AG08395 (cell line): ENCODE results near the gene KRTAP10-4.

ENCODE experiments used
- DNase-seq: peaks from one replicate; pipeline ENCODE4 v3.0.0; 2012; ENCODE audit warnings: mixed read lengths, low spot score

The KRTAP10-4 gene

GRCh38 chr21:44618504-44618903 lies 45.0 kb downstream of the KRTAP10-4 start:
- DNase-seq, result no peak

- DNase-seq, result no peak
Observed at GRCh38 chr21:44618909-44619308, 45.4 kb downstream of the KRTAP10-4 start.

DNA sequence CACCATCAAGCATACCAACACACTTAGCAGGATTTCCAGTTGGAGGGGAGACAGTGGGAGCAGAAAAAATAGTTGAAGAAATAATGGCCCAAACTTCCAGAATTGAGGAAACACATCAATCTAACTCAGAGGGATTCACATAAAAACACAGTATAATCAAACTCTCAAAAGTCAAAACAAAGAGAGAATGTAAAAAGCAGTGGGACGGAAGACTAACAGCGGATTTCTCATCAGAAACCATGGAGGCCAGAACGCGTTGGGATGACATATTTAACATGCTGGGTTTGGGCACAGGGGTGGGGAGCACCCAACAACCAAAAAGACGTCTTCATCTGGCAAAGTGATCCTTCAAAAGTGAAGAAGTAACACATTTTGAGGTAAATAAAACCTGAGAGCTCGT lies 46.4 kb downstream of the KRTAP10-4 start:
- DNase-seq, result no peak

DNA sequence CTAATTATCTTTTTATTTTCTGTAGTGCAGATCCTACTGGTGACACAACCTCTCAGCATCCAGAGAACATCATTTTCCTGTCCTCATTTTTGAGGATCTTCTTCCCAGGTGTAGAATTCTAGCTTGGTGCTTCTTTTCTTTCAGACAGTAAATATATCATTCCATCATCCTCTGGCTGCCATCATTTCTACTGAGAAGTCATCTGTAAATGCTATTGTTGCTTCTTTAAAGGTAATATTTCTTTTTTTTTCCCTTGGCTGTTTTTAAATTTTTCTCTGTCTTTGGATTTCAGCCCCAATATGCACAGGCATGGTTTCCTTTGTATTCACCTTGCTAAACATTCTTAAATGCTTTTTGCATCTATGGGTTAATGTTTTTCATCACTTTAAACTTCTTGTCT lies 50.0 kb downstream of the KRTAP10-4 start:
- no peak for DNase-seq
